CD4-positive, alpha-beta T cell treated with Interleukin-4 for 1 hour (primary cell): Measurements from ENCODE around the gene FOSL2.
"Not testable (repeated sequence)": the region's sequence is repeated elsewhere in the genome, so short reads cannot be mapped to it uniquely, and the experiment has no call there.

Source experiments
- DNase-seq, 2 donors: peaks; one replicate each; pipeline ENCODE4 v3.0.0-alpha.2; 2020 to 2022

Gene FOSL2

DNA sequence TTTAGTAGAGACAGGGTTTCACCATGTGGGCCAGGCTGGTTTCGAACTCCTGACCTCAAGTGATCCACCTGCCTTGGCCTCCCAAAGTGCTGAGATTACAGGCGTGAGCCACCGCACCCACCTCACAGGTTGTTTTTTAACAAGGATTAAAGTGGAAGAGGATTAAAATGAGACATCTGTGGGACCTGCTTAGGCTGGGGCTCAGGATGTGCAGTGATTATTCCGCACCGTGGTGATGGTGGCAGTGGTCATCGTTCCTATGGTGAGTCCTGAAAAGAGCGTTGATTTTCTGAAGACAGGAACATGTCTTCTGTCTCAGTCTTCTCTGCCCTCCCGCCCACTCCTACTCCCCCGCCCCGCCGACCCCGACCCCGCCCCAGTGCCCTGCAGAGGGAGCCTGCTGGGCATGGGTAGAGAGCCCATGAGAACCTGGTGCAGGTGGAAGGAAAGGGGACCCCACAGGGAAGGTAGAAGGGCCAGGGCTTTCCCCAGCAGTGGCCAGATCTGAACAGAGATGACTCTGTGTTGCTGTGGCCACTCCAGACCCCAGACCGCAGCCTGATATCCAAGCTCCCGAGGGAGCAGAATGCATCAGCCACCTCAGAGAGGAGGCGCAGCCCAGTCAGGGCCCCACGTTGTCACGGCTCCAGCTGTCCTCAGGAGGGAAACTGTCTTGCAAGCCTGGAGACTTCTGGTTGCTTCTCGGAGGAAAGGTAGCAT is 34.5 kb upstream of the FOSL2 start:
- DNase-seq = no peak

DNA sequence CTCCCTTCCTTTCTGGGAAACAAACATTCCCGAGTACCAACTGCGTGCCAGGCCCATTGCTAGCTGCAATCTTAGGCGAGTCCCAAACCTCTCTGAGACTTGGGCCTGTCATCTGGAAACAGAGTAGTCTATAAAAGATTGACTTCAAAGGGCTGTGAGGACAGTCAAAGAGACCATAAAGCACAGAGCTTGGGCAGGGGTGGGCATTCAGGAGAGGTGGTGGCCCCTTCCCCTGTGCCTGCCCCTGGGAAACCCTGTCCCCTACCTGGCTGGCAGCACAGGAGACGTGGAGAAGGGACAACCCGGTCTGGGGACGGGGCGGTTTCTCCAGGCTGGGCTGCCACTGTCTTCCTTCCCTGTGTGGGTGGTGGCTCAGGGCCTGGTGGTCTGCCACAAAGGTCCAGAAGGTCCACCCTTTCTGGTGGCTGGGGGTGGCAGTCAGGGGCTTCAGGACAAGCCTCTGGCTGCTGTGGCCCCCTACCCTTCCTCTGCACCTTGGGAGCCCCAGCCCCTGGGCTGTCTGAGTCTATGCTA is 33.9 kb upstream of the FOSL2 start:
- DNase-seq = peak in 1 of 2 donors; percentile 17

- peak; percentile 91 to 92 for DNase-seq
These were observed 33.2 kb upstream of the FOSL2 start for GRCh38 chr2:28359222-28360057.

DNA sequence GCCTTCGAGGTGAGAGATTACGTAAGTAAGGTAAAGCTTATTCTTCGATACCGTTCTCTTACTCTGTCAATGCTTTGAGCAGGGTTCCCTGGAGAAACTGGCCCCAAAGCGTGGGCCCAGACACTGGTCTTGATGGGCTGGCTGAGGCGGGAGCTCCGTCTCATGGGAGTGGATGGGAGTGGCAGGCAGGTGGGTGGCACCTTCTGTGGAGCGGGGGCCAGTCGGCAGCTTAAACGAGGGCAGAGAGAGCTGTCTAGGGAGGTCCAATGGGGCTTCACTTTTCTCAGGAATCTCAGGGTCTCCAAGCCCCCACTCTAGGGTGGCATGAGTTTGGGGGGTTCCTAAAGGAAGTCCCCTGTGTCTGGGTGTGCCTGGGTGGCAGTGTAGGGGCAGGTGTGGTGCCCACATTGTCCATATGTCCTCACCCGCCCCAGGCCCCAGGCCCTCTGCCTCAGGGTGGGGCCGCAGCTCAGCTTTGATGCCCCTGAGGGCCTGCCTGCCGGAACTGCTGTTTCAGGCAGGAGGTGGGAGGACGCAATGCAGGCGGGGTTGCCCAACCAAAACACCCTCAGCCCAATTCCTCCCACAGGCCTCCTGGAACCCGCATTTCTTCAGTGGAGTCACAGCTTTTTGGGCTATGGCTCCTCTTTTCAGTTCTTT is 32.5 kb upstream of the FOSL2 start:
- peak in 1 of 2 donors; percentile 46 for DNase-seq

DNA sequence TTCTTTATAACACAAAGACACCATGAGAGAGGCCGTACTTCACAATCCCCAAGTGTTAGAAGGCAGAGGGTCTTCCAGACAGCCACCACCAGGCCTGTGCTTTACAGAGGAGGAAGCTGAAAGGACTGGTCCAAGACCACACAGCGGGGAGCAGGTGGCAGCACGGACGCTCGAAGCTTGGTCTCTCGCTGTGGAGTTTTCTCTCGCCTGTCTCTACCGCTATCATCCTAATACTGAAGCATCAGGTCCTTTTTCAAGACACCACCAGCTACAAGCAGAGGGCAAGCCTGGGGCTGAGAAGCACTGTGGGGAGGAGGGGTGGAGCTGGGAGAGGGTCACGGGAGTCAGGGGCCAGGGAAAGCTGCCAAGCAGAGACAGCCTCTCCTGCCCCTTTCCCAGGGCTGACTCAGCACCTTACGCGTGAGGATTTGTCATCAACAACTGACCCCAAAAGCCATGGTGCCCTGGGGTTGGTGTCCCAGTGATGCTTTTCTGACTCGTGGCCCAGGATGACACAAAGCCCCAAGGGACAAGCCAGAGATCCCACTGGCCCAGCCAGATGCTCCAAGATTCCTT is 31.9 kb upstream of the FOSL2 start:
- peak in 1 of 2 donors; percentile 71 for DNase-seq

GRCh38 chr2:28361991-28362710 is 30.5 kb upstream of the FOSL2 start:
- DNase-seq = no peak

- no peak for DNase-seq
These were observed 29.6 kb upstream of the FOSL2 start for GRCh38 chr2:28362991-28363521.

- DNase-seq = no peak
These were observed 28.9 kb upstream of the FOSL2 start for GRCh38 chr2:28363686-28364280.

DNA sequence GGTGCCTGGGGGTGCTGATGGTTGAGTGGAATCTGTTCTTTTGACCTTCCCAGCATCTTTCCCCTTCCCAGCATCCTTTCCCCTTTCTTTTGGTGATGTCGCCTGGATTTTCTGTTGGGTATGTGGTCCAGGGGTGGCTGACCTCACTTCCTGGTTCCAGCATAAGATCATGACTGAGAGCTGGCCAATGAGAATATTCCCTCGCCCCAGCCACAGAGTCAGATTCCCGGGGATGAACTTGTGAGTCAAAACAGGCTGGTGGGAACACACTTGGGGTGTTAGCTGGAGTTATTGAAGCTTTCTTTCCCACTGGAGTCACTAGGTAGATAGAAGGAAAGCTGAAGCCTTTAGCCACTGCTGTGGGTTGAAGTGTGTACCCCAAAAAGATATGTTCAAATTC is 28.0 kb upstream of the FOSL2 start:
- DNase-seq = no peak

- no peak for DNase-seq
These were observed 27.5 kb upstream of the FOSL2 start for GRCh38 chr2:28365158-28365557.

GRCh38 chr2:28366149-28366495 is 26.5 kb upstream of the FOSL2 start:
- no peak for DNase-seq

- peak; percentile 72 to 82 for DNase-seq
These were observed 26.0 kb upstream of the FOSL2 start for GRCh38 chr2:28366496-28367282.

GRCh38 chr2:28367667-28368356 is 24.8 kb upstream of the FOSL2 start:
- no peak for DNase-seq

GRCh38 chr2:28368357-28368798 is 24.3 kb upstream of the FOSL2 start:
- no peak for DNase-seq

DNA sequence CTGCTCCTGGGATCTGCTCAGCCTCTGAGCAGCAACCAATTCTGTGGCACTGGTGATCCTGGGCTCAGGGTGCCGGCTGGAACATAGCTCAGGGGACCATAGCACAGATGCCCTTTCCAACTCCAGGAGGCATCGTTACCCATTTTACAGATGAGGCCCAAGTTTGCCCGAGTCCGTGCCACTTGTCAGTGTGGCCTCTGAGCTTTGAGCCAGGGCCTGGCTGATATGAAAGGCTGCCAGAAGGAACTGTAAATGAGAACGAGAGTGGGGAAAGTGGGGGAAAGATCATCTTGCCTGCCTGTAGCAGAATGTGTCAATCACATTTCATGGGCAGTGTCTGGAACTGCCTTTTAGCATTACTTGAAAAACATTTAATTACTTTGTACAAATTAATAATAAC is 23.3 kb upstream of the FOSL2 start:
- no peak for DNase-seq

- no peak for DNase-seq
These were observed 22.3 kb upstream of the FOSL2 start for GRCh38 chr2:28370354-28370753.

- DNase-seq = not testable (repeated sequence)
These were observed 20.9 kb upstream of the FOSL2 start for GRCh38 chr2:28371728-28372127.

DNA sequence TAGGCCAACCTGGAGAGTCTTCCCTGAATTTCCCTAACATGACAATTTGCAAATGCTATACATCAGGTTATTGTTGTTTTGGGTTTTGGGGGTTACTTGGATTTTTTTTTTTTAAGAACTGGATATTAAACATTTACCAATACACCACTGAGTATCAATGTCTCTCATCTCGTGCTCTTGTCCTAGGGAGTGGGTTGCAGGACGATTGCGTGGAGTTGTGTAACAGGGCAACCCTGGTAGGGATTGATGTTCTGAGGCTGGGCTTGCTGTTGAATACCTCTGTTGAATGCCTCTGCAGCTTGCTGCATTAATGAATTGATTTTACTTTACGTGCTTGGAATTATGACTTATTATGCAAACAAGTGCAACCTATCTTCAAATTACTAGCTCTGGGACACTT is 18.8 kb upstream of the FOSL2 start:
- no peak for DNase-seq

DNA sequence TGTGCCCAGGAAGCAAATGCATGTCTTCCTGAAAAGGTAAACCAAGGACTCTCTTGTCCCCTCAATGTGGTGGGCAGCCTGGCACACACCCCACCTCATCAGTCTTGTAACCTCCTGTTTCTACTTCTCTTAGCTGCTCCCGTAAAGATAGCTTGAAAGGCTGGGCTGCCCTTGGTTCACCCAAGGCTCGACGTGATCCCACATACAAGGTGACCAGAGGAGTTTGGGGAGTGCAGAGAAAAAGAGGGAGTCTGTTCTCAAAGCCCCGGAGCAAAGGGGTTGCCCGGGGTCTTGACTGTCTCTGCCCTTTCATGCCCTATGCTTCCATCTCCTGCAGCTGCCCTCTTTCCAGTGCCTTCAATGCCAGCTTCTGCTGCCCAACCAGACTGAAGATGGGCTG is 18.3 kb upstream of the FOSL2 start:
- DNase-seq = no peak

- no peak for DNase-seq
These were observed 17.4 kb upstream of the FOSL2 start for GRCh38 chr2:28375236-28375635.
